Right cardiac atrium (tissue), 5 donors: ENCODE results near the gene ELMO1. TPM values are rescaled to one million over a fixed set of nuclear protein-coding genes. Genes with fewer than 3 reads are reported as not detected.

ENCODE experiments used
- ATAC-seq, 2 donors: fragments of 200-7000 bp; cut with Tn5 transposase; one replicate each; pipeline versions ENCODE4 v1.8.0 to v1.9.1; 2020; ENCODE audit warnings: moderate library complexity in 2 of 2, mild to moderate bottlenecking in 1 of 2
- DNase-seq, 3 donors: peaks; one replicate each; pipeline ENCODE4 v3.0.0-alpha.2; 2020
- H3K27ac ChIP-seq: one replicate; pipeline ENCODE4 v1.5.1; 2013; ENCODE audit warnings: mild to moderate bottlenecking, low read length, control low read depth, moderate library complexity
- H3K27me3 ChIP-seq: one replicate; pipeline ENCODE4 v1.6.1; 2013; ENCODE audit not compliant: control insufficient read depth, insufficient read depth
- H3K4me1 ChIP-seq: one replicate; pipeline ENCODE4 v1.6.1; 2013; ENCODE audit warnings: low read length; ENCODE audit not compliant: control insufficient read depth, insufficient read depth
- H3K4me3 ChIP-seq: one replicate; pipeline ENCODE4 v1.5.1; 2013; ENCODE audit warnings: low read length, control low read depth
- H3K9me3 ChIP-seq: one replicate; pipeline ENCODE4 v1.6.1; 2013; ENCODE audit warnings: low read length; ENCODE audit not compliant: control insufficient read depth
- WGBS: extraction: QIAGEN DNeasy Blood & Tissue Kit; methylation state at CpG from one replicate; pipeline ENCODE4 v1.1.7; 2013; 5-methylcytosine and 5-hydroxymethylcytosine counted together
- intact Hi-C, 4 donors: fragments of 100-400 bp; cut with DNase I; formaldehyde crosslinking; loops; one replicate each; pipeline versions ENCODE4 v1.11.0 to v1.14.0; 2022 to 2023
- polyA plus RNA-seq: library from polyadenylated mRNA; stranded (reverse); fragments of 200-250 nt; gene quantifications from one replicate; pipeline ENCODE4 v1.2.3, GENCODE V29; 2013
- total RNA-seq, 4 donors: library from RNA; stranded (reverse); fragmentation: NEBNext Ultra II Directional; extraction: Animal tissue kit (Norgen Biotek cat#: 25700); gene quantifications; one replicate each; pipeline ENCODE4 v1.2.1, GENCODE V29; 2021
- donor health status: healthy with polysubstance abuse.
- donor health status: DM: no; HTN: yes; CAD: no.
- donor health status: DM: no; HTN: no; CAD: no.
- donor health status: DM: no; HTN: yes; CAD: no; lungs with severe emphysema.
- donor health status: DM: yes; HTN: yes; CAD: no.

The ELMO1 gene
- total and polyA plus RNA-seq, 5 donors, result 11.8 to 20.8 (median 18.8) TPM

GRCh38 chr7:37031571-37032257 lies 416.9 kb downstream of the ELMO1 start:
- intact Hi-C loops, result no loop called here
- DNase-seq (peak; percentile 70 to 76 (median 74)), ATAC-seq (peak; percentile 100)
- Histone ChIP-seq H3K27ac (peak overlapping the region; percentile 97), H3K27me3 (no peaks in the 10 kb centered on the region), H3K4me1 (peaks cover 10% of the 10 kb centered on the region), H3K9me3 (no peaks in the 10 kb centered on the region), H3K4me3 (no peak overlapping the region)
- 21% methylated on average over 9 of the region's 9 CpGs for WGBS

GRCh38 chr7:37028909-37029440 lies 419.7 kb downstream of the ELMO1 start:
- 91% methylated on average over 5 of the region's 5 CpGs for WGBS
- Histone ChIP-seq H3K27me3 (no peaks in the 10 kb centered on the region), H3K27ac (no peak overlapping the region), H3K4me1 (peaks cover 10% of the 10 kb centered on the region), H3K4me3 (no peak overlapping the region), H3K9me3 (no peaks in the 10 kb centered on the region)
- DNase-seq (no peak), ATAC-seq (no peak)
- intact Hi-C loops, result no loop called here

GRCh38 chr7:37027557-37028341 lies 420.9 kb downstream of the ELMO1 start:
- ATAC-seq (no peak), DNase-seq (no peak)
- Histone ChIP-seq H3K9me3 (no peaks in the 10 kb centered on the region), H3K4me3 (no peak overlapping the region), H3K27ac (no peak overlapping the region), H3K27me3 (no peaks in the 10 kb centered on the region), H3K4me1 (peaks cover 7% of the 10 kb centered on the region)
- intact Hi-C loops, result no loop called here
- WGBS, result 93% methylated on average over 6 of the region's 6 CpGs

GRCh38 chr7:37027104-37027503 lies 421.6 kb downstream of the ELMO1 start:
- Histone ChIP-seq H3K4me3 (no peak overlapping the region), H3K27ac (no peak overlapping the region), H3K4me1 (peaks cover 3% of the 10 kb centered on the region), H3K27me3 (no peaks in the 10 kb centered on the region), H3K9me3 (no peaks in the 10 kb centered on the region)
- 72% methylated on average over 1 of the region's 1 CpG for WGBS
- DNase-seq (no peak), ATAC-seq (no peak)
- intact Hi-C loops, result no loop called here

GRCh38 chr7:37018954-37019353 lies 429.7 kb downstream of the ELMO1 start:
- Histone ChIP-seq H3K27me3 (no peaks in the 10 kb centered on the region), H3K27ac (no peak overlapping the region), H3K4me3 (no peak overlapping the region), H3K9me3 (no peaks in the 10 kb centered on the region), H3K4me1 (peaks cover 1% of the 10 kb centered on the region)
- 82% methylated on average over 2 of the region's 2 CpGs for WGBS
- no peak for ATAC-seq
- intact Hi-C loops, result no loop called here
- DNase-seq, result no peak

- Histone ChIP-seq H3K27ac (no peak overlapping the region), H3K27me3 (no peaks in the 10 kb centered on the region), H3K9me3 (no peaks in the 10 kb centered on the region), H3K4me1 (peaks cover 1% of the 10 kb centered on the region), H3K4me3 (no peak overlapping the region)
- intact Hi-C loops, result no loop called here
- WGBS, result 86% methylated on average over 10 of the region's 10 CpGs
- DNase-seq (no peak), ATAC-seq (no peak)
Measured at GRCh38 chr7:37016064-37016878, 432.4 kb downstream of the ELMO1 start.

- H3K4me1 ChIP-seq, result peaks cover 1% of the 10 kb centered on the region
- no peaks in the 10 kb centered on the region for H3K27me3 ChIP-seq
- H3K4me3 ChIP-seq, result no peak overlapping the region
- intact Hi-C loops, result no loop called here
- H3K9me3 ChIP-seq, result no peaks in the 10 kb centered on the region
- DNase-seq (no peak), ATAC-seq (no peak)
- H3K27ac ChIP-seq, result no peak overlapping the region
- 93% methylated on average over 12 of the region's 12 CpGs for WGBS
Measured at GRCh38 chr7:37015353-37016034, 433.2 kb downstream of the ELMO1 start.

- Histone ChIP-seq H3K4me1 (peaks cover 1% of the 10 kb centered on the region), H3K27ac (no peak overlapping the region), H3K27me3 (no peaks in the 10 kb centered on the region), H3K9me3 (no peaks in the 10 kb centered on the region), H3K4me3 (no peak overlapping the region)
- DNase-seq (no peak), ATAC-seq (no peak)
- 68% methylated on average over 4 of the region's 4 CpGs for WGBS
- intact Hi-C loops, result no loop called here
Measured at GRCh38 chr7:37013771-37014170, 434.9 kb downstream of the ELMO1 start.

- no peaks in the 10 kb centered on the region for H3K4me1 ChIP-seq
- no peak overlapping the region for H3K4me3 ChIP-seq
- intact Hi-C loops, result no loop called here
- H3K9me3 ChIP-seq, result no peaks in the 10 kb centered on the region
- no peak overlapping the region for H3K27ac ChIP-seq
- H3K27me3 ChIP-seq, result no peaks in the 10 kb centered on the region
- DNase-seq, result no peak
- ATAC-seq, result no peak
- 95% methylated on average over 3 of the region's 3 CpGs for WGBS
Measured at GRCh38 chr7:37011151-37011890, 437.3 kb downstream of the ELMO1 start.

GRCh38 chr7:37009125-37009675 lies 439.5 kb downstream of the ELMO1 start:
- WGBS, result 60% methylated on average over 4 of the region's 4 CpGs
- no peak for ATAC-seq
- H3K4me1 ChIP-seq, result no peaks in the 10 kb centered on the region

More at GRCh38 chr7:37009125-37009675, 439.5 kb downstream of the ELMO1 start:
- Histone ChIP-seq H3K27me3 (no peaks in the 10 kb centered on the region), H3K27ac (no peak overlapping the region), H3K9me3 (no peaks in the 10 kb centered on the region), H3K4me3 (no peak overlapping the region)
- DNase-seq, result no peak
- intact Hi-C loops, result no loop called here
